Kidney (tissue), 14 donors: ENCODE measurements around the gene DKK1. TPM values are rescaled to one million over a fixed set of nuclear protein-coding genes. Genes with fewer than 3 reads are reported as not detected.

Source experiments
- DNase-seq, 5 donors: peaks; one replicate each; pipeline ENCODE4 v3.0.0-alpha.2; 2013 to 2020
- FAIRE-seq: peaks from 2 replicates; lab custom pipeline; 2012; peaks lifted over from hg19 to GRCh38; lab: Jason Lieb, UNC
- H3K27ac ChIP-seq, 2 donors: one replicate each; pipeline ENCODE4 v1.7.0; 2013; ENCODE audit warnings: low read depth in 2 of 2, low read length in 2 of 2, inconsistent platforms in 1 of 2
- H3K27me3 ChIP-seq: one replicate; pipeline ENCODE4 v1.7.1; 2013; ENCODE audit warnings: low read length, inconsistent platforms; ENCODE audit not compliant: control insufficient read depth, insufficient read depth
- H3K36me3 ChIP-seq, 3 donors: one replicate each; pipeline versions ENCODE4 v1.7.0 to v1.7.1; 2013; ENCODE audit warnings: low read length in 3 of 3, control low read depth in 1 of 3, inconsistent platforms in 1 of 3; ENCODE audit not compliant: insufficient read depth in 3 of 3, control insufficient read depth in 2 of 3
- H3K4me1 ChIP-seq, 3 donors: one replicate each; pipeline versions ENCODE4 v1.7.0 to v1.7.1; 2013; ENCODE audit warnings: low read length in 3 of 3, inconsistent platforms in 1 of 3, low read depth in 1 of 3; ENCODE audit not compliant: control insufficient read depth in 2 of 3, insufficient read depth in 2 of 3
- H3K4me3 ChIP-seq, 3 donors: one replicate each; pipeline versions ENCODE4 v1.7.0 to v1.8.1; 2013; ENCODE audit warnings: low read length in 3 of 3, control low read depth in 1 of 3, inconsistent platforms in 1 of 3
- H3K9ac ChIP-seq, 3 donors: one replicate each; pipeline versions ENCODE4 v1.7.0 to v1.7.1; 2013; ENCODE audit warnings: low read length in 3 of 3, control low read depth in 1 of 3, inconsistent platforms in 1 of 3
- H3K9me3 ChIP-seq, 3 donors: one replicate each; pipeline versions ENCODE4 v1.7.0 to v1.7.1; 2013; ENCODE audit warnings: low read length in 3 of 3, control low read depth in 1 of 3, inconsistent platforms in 1 of 3; ENCODE audit not compliant: control insufficient read depth in 2 of 3, insufficient read depth in 1 of 3
- intact Hi-C: fragments of 100-400 bp; cut with DNase I; formaldehyde crosslinking; loops from one replicate; pipeline ENCODE4 v1.11.1; 2022
- polyA plus RNA-seq: library from polyadenylated mRNA; stranded (reverse); fragments of 350-450 nt; fragmentation: Illumina TruSeq; extraction: RNeasy Lipid Tissue Mini Kit (QIAGEN cat#74804); gene quantifications from one replicate; pipeline ENCODE4 v1.2.3, GENCODE V29; 2014; ENCODE audit warnings: low read depth, low replicate concordance; ENCODE audit not compliant: insufficient read depth
- total RNA-seq: library from RNA; stranded (reverse); fragmentation: NEBNext Ultra II Directional; extraction: Animal tissue kit (Norgen Biotek cat#: 25700); gene quantifications from one replicate; pipeline ENCODE4 v1.2.1, GENCODE V29; 2021
- TF ChIP-seq, protein P1 (sequence below): IDR thresholded peaks from 3 replicates; pipeline ENCODE4 v1.5.1; 2012; ENCODE audit warnings: mild to moderate bottlenecking, moderate library complexity, borderline replicate concordance; ENCODE audit not compliant: insufficient read depth; ENCODE audit errors: extremely low read depth
- donor health status: control.
- donor health status: control.
- donor health status: control.
- donor health status: control.
- donor health status: control.
- donor health status: DM: yes; HTN: yes; CAD: no.
- donor health status: Normal renal cell carcinoma (clear cell type).

The DKK1 gene
- total and polyA plus RNA-seq, 2 donors from 2014 or later, result 1.5 TPM; not detected in 1

DNA sequence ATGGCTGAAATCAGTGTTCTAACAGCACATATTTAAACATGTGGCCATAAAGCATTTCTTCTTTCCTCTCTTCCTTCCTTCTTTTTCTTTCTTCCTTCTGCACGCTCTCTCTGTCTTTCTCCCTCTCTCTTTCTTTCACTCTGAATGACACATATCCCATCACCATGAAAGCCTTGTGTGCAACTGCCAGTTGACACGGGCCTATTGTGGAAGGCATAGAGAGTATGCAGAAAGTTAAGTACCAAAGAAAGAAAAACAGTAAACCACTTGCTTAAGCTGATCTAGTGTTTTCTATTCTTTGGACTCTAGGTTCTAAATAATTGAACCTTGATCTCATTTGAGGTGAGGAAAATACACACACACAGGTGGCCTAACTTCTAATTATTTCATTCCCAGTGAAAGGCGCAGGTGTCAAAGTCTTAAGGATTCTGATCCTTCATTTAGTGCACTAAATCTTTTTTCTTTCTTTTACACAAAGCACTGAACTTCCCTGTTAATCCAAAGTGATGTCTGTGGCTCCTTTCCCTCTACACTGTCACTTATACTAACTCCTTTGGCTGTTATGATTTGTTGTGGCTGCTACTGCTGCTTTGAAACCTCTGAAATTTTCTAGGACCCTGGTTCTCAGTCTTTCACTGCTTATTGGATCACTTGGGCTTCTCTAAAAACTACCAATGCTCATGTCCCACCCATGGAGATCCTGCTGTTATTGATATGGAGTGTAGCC, 17.7 kb downstream of the DKK1 start:
- no peak for FAIRE-seq
- H3K9ac ChIP-seq, result no peak overlapping the region
- H3K27ac ChIP-seq, result no peak overlapping the region
- no peak for DNase-seq
- intact Hi-C loops, result no loop called here
- no peaks in the 10 kb centered on the region for H3K27me3 ChIP-seq
- no peaks in the 10 kb centered on the region for H3K9me3 ChIP-seq
- TF ChIP-seq, protein P1, sequence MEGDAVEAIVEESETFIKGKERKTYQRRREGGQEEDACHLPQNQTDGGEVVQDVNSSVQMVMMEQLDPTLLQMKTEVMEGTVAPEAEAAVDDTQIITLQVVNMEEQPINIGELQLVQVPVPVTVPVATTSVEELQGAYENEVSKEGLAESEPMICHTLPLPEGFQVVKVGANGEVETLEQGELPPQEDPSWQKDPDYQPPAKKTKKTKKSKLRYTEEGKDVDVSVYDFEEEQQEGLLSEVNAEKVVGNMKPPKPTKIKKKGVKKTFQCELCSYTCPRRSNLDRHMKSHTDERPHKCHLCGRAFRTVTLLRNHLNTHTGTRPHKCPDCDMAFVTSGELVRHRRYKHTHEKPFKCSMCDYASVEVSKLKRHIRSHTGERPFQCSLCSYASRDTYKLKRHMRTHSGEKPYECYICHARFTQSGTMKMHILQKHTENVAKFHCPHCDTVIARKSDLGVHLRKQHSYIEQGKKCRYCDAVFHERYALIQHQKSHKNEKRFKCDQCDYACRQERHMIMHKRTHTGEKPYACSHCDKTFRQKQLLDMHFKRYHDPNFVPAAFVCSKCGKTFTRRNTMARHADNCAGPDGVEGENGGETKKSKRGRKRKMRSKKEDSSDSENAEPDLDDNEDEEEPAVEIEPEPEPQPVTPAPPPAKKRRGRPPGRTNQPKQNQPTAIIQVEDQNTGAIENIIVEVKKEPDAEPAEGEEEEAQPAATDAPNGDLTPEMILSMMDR, result no peak
- no peak overlapping the region for H3K4me3 ChIP-seq
- H3K4me1 ChIP-seq, result no peaks in the 10 kb centered on the region
- no peaks in the 10 kb centered on the region for H3K36me3 ChIP-seq

DNA sequence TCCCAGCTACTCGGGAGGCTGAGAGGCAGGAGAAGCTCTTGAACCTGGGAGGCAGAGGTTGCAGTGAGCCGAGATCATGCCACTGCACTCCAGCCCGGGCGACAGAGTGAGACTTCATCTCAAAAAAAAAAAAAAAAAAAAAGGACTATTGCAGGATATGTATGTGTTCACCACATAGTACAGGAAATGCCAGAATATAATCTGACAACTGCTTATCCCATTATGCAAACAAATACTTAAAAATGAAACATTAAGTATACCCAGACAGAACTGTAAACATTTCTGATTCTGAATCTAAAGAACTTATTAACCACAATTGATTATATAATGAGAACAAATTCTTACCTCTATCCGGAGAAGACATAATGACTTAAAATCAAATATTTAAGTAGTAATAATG, 18.7 kb downstream of the DKK1 start:
- TF ChIP-seq, protein P1, result no peak
- Histone ChIP-seq H3K36me3 (no peaks in the 10 kb centered on the region), H3K9ac (no peak overlapping the region), H3K4me1 (no peaks in the 10 kb centered on the region), H3K9me3 (no peaks in the 10 kb centered on the region), H3K27me3 (no peaks in the 10 kb centered on the region), H3K4me3 (no peak overlapping the region), H3K27ac (no peak overlapping the region)
- DNase-seq (no peak), FAIRE-seq (no peak)
- intact Hi-C loops, result no loop called here

- intact Hi-C loops, result no loop called here
- TF ChIP-seq, protein P1, result no peak
- FAIRE-seq, result no peak
These were observed 20.5 kb downstream of the DKK1 start for GRCh38 chr10:52334595-52334994.

More at GRCh38 chr10:52334595-52334994, 20.5 kb downstream of the DKK1 start:
- Histone ChIP-seq H3K9ac (no peak overlapping the region), H3K36me3 (no peaks in the 10 kb centered on the region), H3K4me1 (no peaks in the 10 kb centered on the region), H3K4me3 (no peak overlapping the region), H3K27ac (no peak overlapping the region), H3K9me3 (no peaks in the 10 kb centered on the region), H3K27me3 (no peaks in the 10 kb centered on the region)
- DNase-seq, result no peak
